H7 (cell line): ENCODE measurements around the gene OR52A1. TPM values are rescaled to one million over a fixed set of nuclear protein-coding genes. Genes with fewer than 3 reads are reported as not detected.

Experiments
- DNase-seq: peaks from one replicate; pipeline ENCODE4 v3.0.0; 2012
- H3K27me3 ChIP-seq: 2 replicates; pipeline ENCODE4 v1.6.0; 2011; ENCODE audit warnings: mild to moderate bottlenecking, low read length; ENCODE audit not compliant: control insufficient read depth, insufficient read depth
- H3K36me3 ChIP-seq: replicated peaks from 2 replicates; pipeline ENCODE4 v1.5.1; 2011; ENCODE audit warnings: low read length; ENCODE audit not compliant: control insufficient read depth, insufficient read depth
- H3K4me3 ChIP-seq: 2 replicates; pipeline ENCODE4 v1.5.1; 2011; ENCODE audit warnings: low read depth, mild to moderate bottlenecking, control low read depth, low read length, moderate library complexity; ENCODE audit not compliant: insufficient read depth
- total RNA-seq: library from RNA; depleted of rRNA; stranded (reverse); fragments of >200 nt; shearing (Covaris generic); gene quantifications from 2 replicates; pipeline ENCODE4 v1.2.3, GENCODE V29; 2014; rRNA removed

Gene OR52A1
- total RNA-seq, 1 experiment from 2014 or later, result 8.2 TPM

DNA sequence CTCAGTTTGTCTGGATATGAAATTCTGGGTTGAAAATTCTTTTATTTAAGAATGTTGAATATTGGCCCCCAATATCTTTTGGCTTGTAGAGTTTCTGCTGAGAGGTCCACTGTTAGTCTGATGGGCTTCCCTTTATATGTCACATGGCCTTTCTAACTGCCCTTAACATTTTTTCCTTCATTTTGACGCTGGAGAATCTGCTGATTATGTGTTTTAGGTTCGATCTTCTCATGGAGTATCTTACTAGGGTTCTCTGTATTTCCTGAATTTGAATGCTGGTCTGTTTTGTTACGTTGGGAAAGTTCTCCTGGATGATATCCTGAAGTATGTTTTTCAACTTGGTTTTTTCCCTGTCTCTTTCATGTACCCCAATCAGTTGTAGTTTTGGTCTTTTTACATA lies 39.2 kb downstream of the OR52A1 start:
- Histone ChIP-seq H3K27me3 (no peaks in the 10 kb centered on the region), H3K36me3 (no peaks in the 10 kb centered on the region), H3K4me3 (no peak overlapping the region)
- DNase-seq, result no peak

- H3K27me3 ChIP-seq, result no peaks in the 10 kb centered on the region
- H3K4me3 ChIP-seq, result no peak overlapping the region
- no peak for DNase-seq
- H3K36me3 ChIP-seq, result no peaks in the 10 kb centered on the region
Observed at GRCh38 chr11:5107285-5107684, 47.3 kb downstream of the OR52A1 start.

DNA sequence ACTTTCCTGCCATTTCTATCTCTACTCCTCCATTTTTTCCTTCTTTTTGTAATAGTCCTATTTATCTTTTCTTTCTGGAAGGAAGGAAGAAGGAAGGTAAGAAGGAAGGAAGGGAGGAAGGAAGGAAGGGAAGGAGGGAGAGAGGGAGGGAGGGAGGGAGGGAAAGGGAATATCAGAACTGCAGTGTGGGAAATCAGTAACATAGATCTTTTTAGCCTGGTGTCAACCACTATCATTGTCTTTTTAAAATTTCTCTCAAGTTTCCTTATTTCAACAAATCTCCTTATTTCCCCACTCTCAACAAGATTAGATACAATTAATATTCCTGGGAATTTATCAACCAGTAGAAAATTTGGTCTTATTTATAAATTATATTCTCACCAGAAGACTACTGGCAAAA lies 51.5 kb downstream of the OR52A1 start:
- DNase-seq, result no peak
- H3K27me3 ChIP-seq, result no peaks in the 10 kb centered on the region
- H3K4me3 ChIP-seq, result no peak overlapping the region
- H3K36me3 ChIP-seq, result no peaks in the 10 kb centered on the region

- Histone ChIP-seq H3K4me3 (no peak overlapping the region), H3K36me3 (no peaks in the 10 kb centered on the region), H3K27me3 (no peaks in the 10 kb centered on the region)
- DNase-seq, result no peak
Observed at GRCh38 chr11:5102246-5102645, 52.3 kb downstream of the OR52A1 start.

DNA sequence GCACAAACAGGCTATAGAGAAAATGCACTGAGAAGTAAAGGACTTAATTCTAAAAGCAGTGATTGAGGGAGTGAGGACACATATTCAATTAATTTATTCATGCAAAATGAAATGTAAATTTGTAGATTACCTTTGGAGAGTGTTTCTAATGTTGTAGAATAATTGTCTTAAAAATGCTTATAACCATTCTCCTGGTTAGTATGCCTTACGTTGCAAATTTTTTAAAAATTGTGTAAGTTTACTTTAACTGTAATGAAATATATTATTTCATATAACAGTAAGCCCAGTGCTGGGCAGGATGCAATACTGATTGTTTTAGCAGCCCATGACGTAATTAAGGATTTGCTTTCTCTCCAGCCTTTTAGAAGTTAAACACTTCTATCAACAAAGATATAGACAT lies 58.5 kb downstream of the OR52A1 start:
- DNase-seq, result no peak
- Histone ChIP-seq H3K27me3 (no peaks in the 10 kb centered on the region), H3K36me3 (no peaks in the 10 kb centered on the region), H3K4me3 (no peak overlapping the region)

Other genes starting within 250 kb of the OR52A1 start
- gene OR51G2, start 235.4 kb downstream of the OR52A1 start, total RNA-seq, result not detected in 2 replicates
- not detected in 2 replicates for gene OR51G1, start 230.4 kb downstream of the OR52A1 start, total RNA-seq
- gene OR51A4, start 207.2 kb downstream of the OR52A1 start, total RNA-seq, result not detected in 2 replicates
- not detected in 2 replicates for gene OR51A2, start 199.0 kb downstream of the OR52A1 start, total RNA-seq
- gene OR51L1, start 159.9 kb downstream of the OR52A1 start, total RNA-seq, result not detected in 2 replicates
- gene OR52J3, start 108.2 kb downstream of the OR52A1 start, total RNA-seq, result not detected in 2 replicates
- not detected in 2 replicates for gene OR52E2, start 95.1 kb downstream of the OR52A1 start, total RNA-seq
- gene OR52E1, start 85.2 kb downstream of the OR52A1 start, total RNA-seq, result not detected in 2 replicates
- 0.11 and 0.21 TPM in 2 replicates for gene OR52A5, start 16.4 kb downstream of the OR52A1 start, total RNA-seq
- gene OR51V1, start 45.9 kb upstream of the OR52A1 start, total RNA-seq, result not detected in 2 replicates
- gene HBB, start 72.3 kb upstream of the OR52A1 start, total RNA-seq, result not detected in 2 replicates
- not detected in 2 replicates for gene HBD, start 79.7 kb upstream of the OR52A1 start, total RNA-seq
- not detected in 2 replicates for gene HBG1, start 95.1 kb upstream of the OR52A1 start, total RNA-seq
- gene HBG2, start 100.0 kb upstream of the OR52A1 start, total RNA-seq, result not detected in 2 replicates
- gene HBE1, start 115.2 kb upstream of the OR52A1 start, total RNA-seq, result 1.5 and 3.4 TPM in 2 replicates
- gene OR51B4, start 147.2 kb upstream of the OR52A1 start, total RNA-seq, result not detected in 2 replicates
- not detected in 2 replicates for gene OR51B2, start 169.5 kb upstream of the OR52A1 start, total RNA-seq
- gene OR51B5, start 188.8 kb upstream of the OR52A1 start, total RNA-seq, result 0.15 TPM in 1 of 2 replicates, not detected in the other
- not detected in 2 replicates for gene OR51B6, start 196.8 kb upstream of the OR52A1 start, total RNA-seq
- gene OR51M1, start 229.1 kb upstream of the OR52A1 start, total RNA-seq, result not detected in 2 replicates